LoVo (cell line): ENCODE results near the gene KRT20.
"Not testable (repeated sequence)": the region's sequence is repeated elsewhere in the genome, so short reads cannot be mapped to it uniquely, and the experiment has no call there.

Source experiments
- DNase-seq: peaks from one replicate; pipeline ENCODE4 v3.0.0-alpha.2; 2016; ENCODE audit warnings: low spot score

Gene KRT20

DNA sequence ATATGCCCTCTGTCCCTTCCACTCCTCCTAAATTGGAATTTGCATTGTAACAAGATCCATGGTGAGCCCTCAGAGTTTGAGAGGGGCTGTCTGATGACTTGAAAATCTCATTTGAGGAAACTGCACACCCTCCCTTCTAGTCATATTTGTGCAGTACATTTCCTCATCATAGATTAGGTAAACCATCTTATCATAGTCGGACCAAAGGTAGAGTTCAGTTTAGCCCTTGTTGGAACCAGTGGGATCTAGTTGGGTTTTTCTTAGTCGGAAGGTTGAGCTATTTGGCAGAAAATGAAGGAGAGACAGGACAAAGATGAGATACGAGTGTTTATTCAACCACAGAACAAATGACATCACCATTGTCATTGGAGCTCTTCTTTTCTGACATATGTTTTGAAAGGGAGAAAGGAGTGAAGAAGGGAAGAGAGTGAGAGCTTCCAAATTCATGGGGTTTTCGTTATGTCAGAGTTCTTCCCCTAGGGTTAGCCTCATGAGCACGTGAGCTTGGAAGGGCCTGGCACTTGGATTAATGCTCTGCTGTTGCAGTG lies 15.8 kb upstream of the KRT20 start:
- no peak for DNase-seq

DNA sequence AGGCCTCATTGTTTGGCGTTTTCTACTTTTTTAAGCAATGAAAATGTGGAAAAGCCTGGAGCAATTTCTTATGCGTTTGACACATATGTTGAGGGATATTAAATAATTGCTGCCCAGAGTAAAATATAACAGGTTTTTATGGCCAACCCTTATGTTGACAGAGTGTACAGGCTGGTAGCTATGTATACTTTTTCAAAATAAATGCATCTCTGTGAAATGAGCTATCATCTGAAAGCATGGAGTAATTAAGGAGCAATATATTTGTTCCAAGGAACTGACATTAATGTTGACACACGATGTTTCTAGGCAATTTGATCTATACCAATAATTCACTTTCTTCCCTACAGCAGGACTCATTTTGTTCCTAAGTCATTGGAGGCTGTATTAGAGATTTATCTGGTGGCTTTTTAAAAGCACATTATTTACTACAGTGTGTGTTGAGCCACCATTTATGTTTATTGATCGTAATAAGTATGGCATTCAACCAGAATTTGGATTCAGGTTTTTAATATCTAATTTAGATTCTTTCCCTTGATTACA lies 11.9 kb upstream of the KRT20 start:
- DNase-seq = no peak

DNA sequence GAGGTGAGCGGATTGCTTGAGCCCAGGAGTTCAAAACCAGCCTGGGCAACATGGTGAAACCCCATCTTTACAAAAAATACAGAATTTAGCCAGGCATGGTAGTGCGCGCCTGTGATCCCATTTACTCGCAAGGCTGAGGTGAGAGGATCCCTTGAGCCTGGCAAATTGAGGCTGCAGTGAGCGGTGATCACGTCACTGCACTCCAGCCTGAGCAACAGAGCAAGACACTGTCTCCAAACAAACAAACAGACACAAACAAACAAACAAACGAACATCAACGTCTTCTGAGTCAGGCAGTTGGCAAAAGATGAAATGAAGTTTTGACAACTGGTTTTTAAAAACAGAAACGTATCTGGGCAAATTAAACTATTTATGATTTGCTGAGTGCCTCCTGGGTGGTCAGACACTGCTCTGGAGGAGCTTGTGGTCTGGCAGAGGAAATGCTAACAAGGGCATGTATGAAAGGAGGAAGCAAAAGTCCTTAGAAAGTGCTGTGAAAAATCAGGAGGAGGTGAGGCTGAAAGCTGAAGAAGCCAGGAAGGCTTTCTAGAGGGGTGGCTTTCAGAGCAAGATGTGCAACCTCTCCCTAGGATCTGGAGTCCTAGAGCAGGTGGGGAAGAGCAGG lies 10.2 kb upstream of the KRT20 start:
- DNase-seq = no peak

DNA sequence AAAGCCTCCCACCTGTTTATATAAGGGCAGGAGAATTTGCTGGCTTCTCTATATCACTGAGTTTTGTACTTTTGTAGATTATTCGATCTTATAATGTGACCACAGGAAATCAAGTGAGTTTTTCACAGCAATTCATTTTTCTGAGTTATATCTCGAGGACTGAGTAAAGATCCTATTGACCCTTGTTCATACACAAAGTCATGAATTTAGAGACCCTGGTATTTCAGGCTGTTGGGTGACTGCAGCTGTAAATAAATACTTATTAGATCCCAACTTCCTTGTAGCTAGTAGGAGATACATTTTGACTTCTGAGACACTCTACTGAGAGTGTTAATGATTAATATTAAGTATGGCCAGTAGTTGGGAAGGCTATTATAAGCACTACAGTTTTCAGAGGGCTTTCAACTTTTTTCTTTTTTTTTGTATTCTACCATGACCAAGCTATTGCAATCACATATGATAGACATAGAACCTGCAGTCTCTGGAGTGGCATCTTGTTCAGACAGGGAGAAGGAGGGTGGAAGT lies 3.2 kb upstream of the KRT20 start:
- no peak for DNase-seq

DNA sequence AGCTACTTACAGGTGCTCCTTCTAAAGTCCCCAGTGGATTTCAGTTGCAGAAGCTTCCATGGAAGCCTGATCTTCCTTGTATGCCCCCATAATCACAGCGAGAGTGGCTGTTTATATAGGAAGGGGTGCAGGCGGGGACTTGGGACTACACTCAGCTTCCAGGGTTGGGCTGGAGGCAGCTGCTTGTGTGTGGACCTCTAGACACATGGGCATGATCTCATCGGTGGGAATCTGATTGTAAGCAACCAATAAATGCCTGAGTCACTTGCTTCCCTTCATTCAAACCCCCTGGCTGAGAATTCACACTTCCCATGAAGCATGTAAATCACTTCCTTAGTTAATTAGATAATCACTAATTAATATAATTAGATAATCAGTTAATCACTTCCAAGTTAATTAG lies 1.0 kb upstream of the KRT20 start:
- DNase-seq = peak; percentile 55

DNA sequence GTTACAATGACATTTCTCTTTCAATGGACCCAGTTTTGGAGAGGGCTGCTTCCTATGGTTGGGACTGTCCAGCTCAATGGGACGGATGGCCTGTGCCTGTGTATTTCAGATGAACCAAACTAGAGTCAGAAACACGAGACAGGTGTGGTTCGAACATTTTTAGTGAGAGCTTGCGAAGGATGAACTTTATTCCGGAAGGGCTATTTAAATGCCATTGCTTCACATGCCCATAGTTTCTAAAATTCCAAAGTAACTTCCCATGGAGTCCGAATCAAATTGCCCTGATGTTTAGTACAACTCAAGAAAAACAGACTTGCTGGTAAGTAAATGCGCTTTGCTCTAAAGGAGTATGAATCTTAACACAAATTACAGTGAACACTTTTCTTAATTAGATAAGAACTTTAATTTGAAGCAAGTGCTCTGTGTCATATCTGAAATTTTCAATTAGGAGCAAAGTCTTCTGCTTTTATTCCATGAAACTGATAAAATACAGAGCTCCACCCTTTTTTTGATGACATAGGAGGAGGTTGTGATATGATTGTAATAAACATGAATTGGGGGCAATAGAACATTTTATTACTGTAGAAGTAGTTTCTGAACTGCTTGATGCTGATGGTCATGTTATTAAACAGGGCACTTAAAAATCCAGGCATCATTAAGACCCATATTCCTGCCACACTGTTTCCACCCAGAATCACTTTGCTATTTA lies 1.3 kb downstream of the KRT20 start:
- peak; percentile 19 for DNase-seq

DNA sequence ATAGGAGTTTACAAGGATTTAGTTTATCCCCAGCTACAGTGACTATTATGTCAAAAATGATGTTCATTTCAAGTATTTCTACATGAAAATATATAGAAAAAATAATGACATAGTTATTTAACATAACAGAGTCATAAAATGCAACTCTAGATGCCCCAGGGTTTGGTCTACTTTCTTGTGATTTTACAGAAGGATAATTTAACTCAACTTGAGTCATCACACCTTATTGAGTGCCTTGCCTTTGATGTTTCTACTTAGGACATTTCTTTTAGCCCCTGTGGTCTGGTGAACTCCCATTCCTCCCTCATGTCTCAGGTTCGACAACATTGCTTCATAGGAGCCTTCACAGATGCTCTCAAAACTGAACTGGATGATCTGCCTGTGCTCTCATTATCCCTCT lies 2.0 kb downstream of the KRT20 start:
- peak; percentile 27 for DNase-seq

DNA sequence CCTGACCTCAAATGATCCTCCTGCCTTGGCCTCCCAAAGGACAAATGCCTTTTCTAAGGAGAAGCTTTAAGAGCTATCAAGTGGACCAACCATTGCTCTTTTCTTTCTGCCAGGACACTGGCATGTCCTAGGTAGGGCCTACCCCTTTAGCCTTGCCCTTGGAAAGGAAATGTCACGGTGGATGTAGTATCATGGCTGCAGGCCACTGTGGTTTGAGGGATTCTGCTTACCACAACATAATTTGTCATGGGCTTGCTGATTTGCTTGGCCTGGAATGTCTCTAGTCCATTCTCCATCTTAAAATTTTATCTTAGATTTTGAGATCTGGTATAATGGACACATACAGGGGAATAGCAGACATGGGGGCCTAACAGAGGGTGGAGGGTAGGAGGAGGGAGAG lies 6.0 kb downstream of the KRT20 start:
- no peak for DNase-seq

DNA sequence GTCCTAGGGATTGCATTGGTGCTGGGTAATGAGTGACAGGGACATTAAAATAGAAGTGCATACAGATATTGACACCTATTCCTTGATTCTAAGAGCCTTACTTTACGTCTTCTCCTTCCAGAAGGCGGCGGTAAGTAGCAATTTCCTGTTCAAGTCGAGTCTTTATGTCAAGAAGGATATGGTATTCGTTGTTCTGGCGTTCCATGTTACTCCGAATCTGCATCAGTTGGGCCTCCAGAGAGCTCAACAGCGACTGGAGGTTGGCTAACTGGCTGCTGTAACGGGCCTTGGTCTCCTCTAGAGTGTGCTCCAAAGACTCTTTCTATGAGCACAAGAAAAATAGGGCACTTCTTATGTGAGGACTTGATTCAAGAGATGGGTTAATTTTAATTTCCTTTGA lies 7.0 kb downstream of the KRT20 start:
- no peak for DNase-seq

DNA sequence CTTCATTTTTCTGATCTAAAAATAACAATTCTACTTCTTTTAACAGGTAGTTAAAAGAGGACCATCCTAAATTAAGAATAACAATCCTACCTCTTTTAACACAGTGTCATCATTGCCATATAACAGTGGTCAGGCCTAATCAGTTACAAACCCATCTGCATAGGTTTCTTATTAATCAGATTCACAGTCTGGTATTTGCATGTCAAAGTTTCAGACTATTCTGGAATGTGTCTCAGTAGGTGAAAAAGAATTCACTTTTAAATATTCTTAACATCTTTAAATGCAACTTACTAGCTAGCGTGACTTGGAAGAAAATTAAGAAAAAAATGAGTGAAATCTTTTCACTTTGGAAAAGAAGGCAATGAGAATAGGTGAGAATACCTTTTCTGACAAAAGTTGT lies 11.2 kb downstream of the KRT20 start:
- no peak for DNase-seq

DNA sequence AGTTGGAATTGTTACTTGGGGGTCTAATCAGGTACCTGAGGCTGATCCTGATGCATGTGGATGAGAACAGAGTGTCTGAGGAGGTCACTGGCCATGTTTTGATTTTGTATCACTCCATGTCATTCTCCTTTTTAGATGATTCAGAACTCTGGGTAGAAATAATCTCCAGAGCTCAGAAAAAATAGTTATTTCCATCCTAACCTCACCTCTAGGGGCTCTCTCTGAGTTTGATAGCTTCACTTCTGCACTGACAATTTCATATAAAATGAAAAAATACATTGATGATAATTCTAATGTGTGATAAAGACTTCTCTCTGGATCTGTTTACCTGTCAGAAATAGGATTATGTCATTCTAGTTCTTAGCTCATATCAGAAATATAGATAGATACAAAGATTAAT lies 11.8 kb downstream of the KRT20 start:
- no peak for DNase-seq

DNA sequence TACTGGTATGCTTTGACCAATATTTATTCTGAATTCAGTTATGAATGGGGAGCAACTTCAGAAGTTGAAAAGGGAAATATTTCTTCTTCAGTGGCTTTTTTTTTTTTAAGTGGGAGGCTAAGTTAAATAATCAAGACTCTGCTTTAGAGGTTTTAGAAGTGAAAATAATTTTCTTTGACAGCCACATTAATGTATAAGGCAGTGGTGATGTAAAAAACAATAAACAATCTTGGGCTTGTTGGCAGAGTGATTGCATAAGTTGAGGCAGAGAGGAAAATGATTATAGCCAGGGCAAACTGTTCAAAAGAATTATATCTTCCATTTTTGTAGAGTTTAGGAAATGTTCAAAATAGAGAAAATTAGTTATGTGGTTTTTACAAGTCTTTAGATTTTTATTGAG lies 12.6 kb downstream of the KRT20 start:
- no peak for DNase-seq

DNA sequence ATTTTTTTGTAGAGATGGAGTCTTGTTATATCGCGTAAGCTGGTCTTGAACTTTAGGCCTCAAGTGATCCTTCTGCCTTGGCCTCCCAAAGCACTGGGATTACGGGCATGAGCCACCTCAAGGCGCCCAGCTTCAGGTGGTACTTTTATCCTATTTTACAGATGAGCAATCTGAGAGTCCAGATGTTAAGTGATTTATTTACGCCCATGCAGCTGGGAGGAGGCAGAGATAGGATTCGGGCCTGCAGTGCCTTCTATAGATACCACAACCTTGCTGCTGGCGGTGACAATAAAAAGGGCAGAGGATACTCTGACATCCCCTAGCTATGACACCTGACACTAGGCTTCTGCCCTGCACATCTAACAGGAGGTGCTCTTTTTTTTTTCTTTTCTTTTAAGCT lies 13.7 kb downstream of the KRT20 start:
- DNase-seq = no peak

DNA sequence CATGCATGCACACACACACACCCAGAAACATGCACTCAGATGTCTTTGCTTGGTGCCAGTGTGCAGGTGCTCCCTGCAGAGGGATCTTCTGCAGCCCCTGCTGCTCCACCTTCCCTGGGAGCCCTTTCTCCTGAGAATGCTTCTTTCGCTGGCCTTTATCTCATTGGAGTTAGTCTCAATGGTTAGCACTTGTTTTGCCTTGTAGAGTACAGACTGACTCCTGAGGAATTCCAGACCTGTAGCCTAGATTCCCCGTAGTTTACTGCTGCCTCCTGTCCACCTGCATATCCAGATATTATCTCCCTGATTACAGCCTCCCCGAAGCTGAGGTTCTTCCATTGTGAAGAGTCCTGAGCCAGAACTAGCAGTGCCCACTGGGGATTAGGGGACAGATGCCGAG lies 14.9 kb downstream of the KRT20 start:
- no peak for DNase-seq

DNA sequence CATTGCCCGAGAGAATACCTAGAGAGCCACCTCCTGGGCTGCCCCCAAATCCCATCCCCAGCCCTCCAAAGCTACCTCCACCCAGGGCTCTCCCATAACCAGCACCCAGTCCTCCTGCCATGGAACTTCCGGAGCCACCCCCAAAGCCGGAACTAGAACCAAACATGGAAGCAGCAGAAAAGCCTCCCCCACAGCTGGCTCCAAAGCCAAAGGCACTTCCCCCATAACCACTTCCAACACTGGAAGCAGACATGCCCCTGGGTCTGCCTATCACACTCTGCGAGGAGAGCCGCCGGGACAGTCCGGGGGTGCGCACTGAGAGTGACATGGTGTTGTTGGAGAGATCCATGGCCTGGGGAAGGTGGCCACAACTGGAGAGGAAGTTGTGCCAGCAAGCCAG lies 18.2 kb downstream of the KRT20 start, which contains the start of gene KRT12:
KRT12 (minus strand) TSS at position 386 of the 400 bp plus-strand sequence; CDS start at position 349, 37 bp downstream.
- DNase-seq = no peak

DNA sequence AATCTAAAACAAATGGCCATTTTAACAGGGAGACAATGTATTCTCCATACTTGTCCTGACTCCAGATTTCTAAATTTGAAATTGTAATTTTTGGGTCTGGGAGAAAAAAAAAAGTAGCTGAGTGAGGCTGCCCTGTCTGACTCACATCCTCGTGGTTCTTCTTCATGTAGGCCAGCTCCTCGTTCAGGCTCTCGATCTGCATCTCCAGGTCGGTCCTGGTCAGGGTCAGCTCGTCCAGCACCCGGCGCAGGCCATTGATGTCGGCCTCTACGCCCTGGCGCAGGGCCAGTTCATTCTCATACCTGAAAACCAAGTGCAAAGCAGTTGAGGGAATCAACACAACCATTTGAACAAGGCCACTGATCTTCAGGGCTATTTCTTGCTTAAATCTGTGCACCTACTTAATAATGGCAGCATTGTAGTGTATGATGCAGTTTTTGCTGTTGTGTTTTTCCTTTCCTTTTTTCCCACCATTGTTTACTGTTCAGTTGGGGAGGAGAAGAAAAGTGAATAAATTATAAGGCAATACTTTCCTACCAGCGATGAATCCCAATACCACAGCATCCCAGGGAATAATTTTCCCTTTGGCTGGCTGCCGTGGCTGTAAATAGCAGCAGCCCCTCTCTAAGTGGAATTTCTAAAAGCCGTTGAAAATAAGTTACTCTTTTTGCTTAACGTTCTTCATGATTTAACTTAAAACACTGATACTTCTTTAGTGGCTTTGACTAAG lies 20.2 kb downstream of the KRT20 start:
- no peak for DNase-seq

DNA sequence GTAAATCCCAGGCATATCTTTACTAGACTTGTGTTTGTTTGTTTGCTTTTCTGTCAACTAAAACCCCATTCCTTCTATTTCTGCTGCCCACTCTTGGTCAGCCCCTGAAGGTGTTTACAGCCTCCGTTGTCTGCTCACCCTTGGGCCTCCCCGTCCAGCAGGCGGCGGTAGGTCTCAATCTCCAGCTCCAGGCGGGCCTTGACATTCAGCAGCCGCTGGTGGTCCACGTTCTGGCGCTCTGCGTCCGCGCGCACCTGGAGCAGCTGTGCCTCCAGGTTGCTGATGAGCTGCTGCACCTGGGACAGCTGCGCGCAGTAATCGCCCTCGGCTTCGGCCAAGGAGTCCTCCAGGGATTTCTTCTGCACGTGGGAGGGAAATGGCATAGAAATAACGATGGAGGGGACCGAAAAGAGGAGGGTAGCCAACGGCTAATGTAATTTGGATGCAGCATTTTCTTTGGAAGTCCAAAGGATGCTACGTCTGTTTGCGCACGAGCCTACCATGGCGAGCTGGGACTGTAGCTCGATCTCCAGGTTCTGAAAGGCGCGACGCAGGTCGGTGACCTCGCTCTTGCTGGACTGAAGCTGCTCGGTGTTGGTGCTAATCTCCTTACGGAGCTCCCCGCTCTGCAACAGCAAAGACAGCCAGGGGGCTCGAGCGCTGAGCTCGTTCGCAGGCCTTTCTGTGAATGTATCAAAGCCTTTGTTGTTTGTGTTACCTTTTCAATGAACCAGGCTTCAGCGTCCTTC lies 21.9 kb downstream of the KRT20 start:
- DNase-seq = no peak

DNA sequence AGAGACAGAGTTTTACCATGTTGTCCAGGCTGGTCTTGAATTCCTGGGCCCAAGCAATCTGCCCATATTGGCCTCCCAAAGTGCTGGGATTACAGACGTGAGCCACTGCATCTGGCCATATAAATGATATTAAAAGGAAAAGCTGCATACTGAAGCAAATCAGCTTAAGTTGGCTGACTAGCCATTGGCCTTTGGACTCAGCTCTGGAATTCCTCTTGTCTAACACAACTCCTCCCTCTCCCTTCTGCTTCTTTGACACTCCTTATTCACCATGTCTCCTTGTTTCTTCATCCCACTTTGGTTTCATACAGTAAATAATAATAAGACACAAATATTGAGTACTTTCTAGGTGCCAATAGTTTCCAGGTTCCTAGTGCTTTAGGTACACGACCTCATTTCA lies 25.5 kb downstream of the KRT20 start:
- peak; percentile 44 for DNase-seq

DNA sequence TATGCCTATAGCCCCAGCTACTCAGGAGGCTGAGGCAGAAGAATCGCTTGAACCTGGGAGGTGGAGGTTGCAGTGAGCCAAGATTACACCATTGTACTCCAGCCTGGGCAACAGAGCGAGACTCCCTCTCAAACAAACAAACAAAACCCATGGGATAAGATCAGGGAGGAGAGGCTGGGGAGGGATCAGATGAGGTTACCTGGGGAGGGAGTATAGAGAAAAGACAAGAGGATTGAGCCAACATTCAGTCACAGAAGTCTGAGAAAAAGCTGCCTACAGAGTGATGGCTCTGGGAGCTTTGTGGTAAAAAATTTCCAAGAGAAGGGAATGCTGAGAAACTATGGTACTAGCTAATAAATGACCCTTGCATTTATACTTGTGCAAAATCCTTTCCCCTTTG lies 26.4 kb downstream of the KRT20 start:
- not testable (repeated sequence) for DNase-seq

DNA sequence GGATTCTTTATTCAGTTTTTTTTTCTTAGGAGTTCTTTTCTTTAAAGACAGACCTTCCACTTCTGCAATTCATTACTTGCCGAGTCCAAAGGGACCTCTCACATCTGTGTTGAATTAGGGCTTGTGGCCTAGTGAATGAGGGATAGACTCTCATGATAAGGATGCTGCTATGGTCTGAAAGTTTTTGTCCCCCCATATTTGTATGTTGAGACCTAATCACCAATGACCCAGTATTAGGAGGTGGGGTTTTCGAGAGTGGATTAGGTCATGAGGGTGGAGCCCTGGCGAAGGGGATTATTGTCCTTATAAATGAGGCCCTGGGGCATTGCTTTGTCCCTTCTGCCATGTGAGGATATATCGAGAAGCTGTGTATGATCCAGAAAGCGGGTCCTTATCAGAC lies 27.5 kb downstream of the KRT20 start:
- DNase-seq = no peak

DNA sequence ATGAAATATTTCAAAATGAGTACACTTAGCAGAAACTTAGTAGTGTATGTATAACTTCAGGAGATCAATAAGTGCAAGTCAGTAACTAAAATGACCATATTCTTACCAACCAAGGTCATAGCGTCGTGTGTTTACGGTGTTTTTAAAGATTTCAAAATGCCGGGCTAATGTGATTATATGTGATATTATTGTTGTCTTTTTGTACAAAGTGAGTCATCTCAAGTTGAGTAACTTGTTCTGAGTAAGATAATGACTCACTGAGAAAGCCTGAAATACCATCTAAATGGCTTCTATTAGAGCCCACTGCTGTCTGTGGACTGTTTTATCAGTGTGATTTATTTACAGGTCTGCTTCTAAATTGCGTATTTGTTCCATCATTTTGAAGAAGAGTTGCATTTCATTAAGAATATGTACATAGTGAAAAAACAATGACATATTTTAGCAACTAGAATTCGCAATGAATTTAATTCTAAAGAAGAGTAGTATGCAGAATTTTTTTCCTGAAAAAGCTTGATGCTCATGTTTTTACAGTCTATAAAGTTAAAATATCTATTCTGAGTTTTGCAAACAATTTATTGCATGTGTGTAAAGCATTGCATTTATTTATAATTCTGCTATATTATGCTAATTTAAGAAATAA lies 30.7 kb downstream of the KRT20 start:
- DNase-seq = peak; percentile 74
